Progenitor cell of endocrine pancreas (in vitro differentiated cells): Measurements from ENCODE around the gene ASTL. TPM values are rescaled to one million over a fixed set of nuclear protein-coding genes. Genes with fewer than 3 reads are reported as not detected.
"Not testable (repeated sequence)": the region's sequence is repeated elsewhere in the genome, so short reads cannot be mapped to it uniquely, and the experiment has no call there.

Experiments
- DNase-seq: peaks from one replicate; pipeline ENCODE4 v3.0.0; 2021; ENCODE audit warnings: low spot score; ENCODE audit not compliant: unreplicated experiment
- H3K27ac Mint-ChIP-seq: 2 replicates; pipeline ENCODE4 v1.8.0; 2021; ENCODE audit warnings: mild to moderate bottlenecking, moderate library complexity, mixed read lengths
- H3K27me3 Mint-ChIP-seq: 2 replicates; pipeline ENCODE4 v1.8.0; 2021; ENCODE audit warnings: mixed read lengths
- H3K36me3 Mint-ChIP-seq: 2 replicates; pipeline ENCODE4 v1.8.0; 2022; ENCODE audit warnings: mixed read lengths; ENCODE audit not compliant: insufficient read depth
- H3K4me1 Mint-ChIP-seq: 2 replicates; pipeline ENCODE4 v1.8.0; 2021; ENCODE audit warnings: low read depth, mixed read lengths
- H3K4me3 Mint-ChIP-seq: 2 replicates; pipeline ENCODE4 v1.8.0; 2021; ENCODE audit warnings: low read depth, mild to moderate bottlenecking, moderate library complexity, mixed read lengths
- H3K9me3 Mint-ChIP-seq: 2 replicates; pipeline ENCODE4 v1.8.0; 2021; ENCODE audit warnings: low read depth, mixed read lengths
- total RNA-seq: library from RNA; stranded (reverse); gene quantifications from 2 replicates; pipeline ENCODE4 v1.2.1, GENCODE V29; 2021
- TF ChIP-seq, protein P1 (sequence below): fragments of 200-600 bp; sonication (generic); IDR thresholded peaks from one replicate; pipeline ENCODE4 v1.5.0; 2021; ENCODE audit warnings: antibody characterized with exemption, mild to moderate bottlenecking; ENCODE audit not compliant: unreplicated experiment

ASTL gene
- total RNA-seq, 1 donor from 2014 or later = 0.29 TPM

DNA sequence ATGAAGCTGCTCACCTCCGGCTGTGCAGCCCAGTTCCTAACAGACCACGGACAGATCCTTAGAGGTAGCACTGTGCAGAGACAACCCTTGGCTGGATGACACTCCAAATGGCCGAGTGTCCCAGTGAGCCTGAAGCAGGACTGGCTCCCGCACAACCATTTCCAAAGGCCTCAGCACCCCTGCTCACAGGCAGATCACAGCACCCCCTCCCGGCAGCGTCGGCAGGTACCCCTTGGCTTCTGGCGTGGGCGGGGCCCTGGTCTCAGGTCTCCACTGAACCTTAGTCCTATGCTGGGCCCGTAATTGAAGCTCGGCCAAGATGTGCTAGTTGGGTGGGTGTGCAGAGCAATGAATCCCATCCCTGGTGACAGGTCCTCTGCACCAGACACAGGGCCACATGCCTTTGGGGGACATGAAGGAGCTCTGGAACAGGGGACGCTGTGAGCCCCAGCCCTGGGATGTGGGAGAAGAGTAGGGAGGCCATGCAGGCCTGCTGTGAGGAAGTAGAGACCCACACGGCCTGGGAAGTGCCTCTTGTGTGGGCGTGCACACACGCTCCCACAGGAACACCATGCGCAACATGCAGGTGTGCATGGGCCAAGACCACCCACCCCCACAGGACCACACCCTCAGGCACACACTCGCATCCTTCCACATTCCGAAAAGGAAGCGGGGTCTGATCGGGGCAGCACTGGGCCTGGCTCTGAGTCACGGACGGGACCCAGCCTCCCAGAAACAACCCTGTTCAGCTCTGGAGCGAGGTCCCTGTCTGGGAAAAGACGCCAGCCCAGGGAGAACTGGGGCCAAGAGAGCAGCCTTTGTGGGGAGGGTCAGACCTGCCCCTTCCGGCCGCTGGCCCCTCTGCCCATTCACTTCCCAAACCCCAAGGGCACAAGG lies 4.2 kb upstream of the ASTL start:
- H3K4me1 Mint-ChIP-seq = peaks cover 3% of the 10 kb centered on the region
- H3K4me3 Mint-ChIP-seq = no peak overlapping the region
- H3K27me3 Mint-ChIP-seq = peaks cover 33% of the 10 kb centered on the region
- no peak for DNase-seq
- no peak overlapping the region for H3K27ac Mint-ChIP-seq
- H3K9me3 Mint-ChIP-seq = no peaks in the 10 kb centered on the region
- H3K36me3 Mint-ChIP-seq = no peaks in the 10 kb centered on the region
- TF ChIP-seq, protein P1, sequence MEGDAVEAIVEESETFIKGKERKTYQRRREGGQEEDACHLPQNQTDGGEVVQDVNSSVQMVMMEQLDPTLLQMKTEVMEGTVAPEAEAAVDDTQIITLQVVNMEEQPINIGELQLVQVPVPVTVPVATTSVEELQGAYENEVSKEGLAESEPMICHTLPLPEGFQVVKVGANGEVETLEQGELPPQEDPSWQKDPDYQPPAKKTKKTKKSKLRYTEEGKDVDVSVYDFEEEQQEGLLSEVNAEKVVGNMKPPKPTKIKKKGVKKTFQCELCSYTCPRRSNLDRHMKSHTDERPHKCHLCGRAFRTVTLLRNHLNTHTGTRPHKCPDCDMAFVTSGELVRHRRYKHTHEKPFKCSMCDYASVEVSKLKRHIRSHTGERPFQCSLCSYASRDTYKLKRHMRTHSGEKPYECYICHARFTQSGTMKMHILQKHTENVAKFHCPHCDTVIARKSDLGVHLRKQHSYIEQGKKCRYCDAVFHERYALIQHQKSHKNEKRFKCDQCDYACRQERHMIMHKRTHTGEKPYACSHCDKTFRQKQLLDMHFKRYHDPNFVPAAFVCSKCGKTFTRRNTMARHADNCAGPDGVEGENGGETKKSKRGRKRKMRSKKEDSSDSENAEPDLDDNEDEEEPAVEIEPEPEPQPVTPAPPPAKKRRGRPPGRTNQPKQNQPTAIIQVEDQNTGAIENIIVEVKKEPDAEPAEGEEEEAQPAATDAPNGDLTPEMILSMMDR = no peak

DNA sequence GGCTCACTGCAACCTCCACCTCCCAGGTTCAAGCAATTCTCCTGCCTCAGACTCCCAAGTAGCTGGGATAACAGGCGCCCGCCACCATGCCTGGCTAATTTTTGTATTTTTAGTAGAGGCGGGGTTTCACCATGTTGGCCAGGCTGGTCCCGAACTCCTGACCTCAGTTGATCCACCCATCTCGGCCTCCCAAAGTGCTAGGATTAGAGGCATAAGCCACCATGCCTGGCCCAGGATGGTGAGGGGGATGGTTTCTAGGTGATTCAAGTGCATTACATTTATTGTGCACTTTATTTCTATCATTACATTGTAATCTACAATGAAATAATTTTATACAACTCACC lies 3.3 kb upstream of the ASTL start:
- H3K27ac Mint-ChIP-seq, DNase-seq, H3K36me3 Mint-ChIP-seq, H3K4me1 Mint-ChIP-seq, H3K9me3 Mint-ChIP-seq, H3K4me3 Mint-ChIP-seq: not testable (repeated sequence)
- peaks cover 24% of the 10 kb centered on the region for H3K27me3 Mint-ChIP-seq

DNA sequence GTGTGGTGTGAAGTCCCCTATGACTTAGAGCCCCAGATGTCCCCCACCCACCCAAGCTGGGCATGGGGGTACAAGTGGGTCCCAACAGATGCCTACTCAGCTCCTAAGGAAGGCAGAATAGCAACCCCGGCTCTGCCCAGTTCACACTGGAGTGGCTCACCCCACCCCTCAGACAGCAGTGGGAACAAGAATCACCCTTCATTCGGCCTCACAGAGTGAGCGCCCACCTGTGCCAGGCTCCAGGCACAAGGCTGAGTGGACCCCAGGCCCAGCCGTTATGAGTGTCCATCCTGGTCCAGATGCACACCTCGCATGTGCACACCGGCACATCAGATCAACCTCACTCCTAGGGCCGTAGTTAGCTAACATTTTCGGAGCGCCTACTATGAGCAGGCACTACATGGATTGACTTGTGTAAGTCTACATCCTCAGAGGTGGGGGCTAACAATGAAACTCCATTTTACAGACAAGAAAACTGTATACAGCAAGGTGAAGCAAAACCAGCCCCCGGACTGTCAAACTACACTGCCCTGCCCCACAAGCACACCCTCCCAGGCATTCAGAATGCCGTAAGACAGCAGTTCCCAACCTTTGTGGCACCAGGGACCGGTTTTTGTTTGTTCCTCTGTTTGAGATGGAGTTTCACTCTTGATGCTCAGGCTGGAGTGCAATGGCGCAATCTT lies 2.8 kb upstream of the ASTL start:
- Mint-ChIP-seq H3K27ac (no peak overlapping the region), H3K4me3 (no peak overlapping the region), H3K27me3 (peaks cover 21% of the 10 kb centered on the region), H3K4me1 (peaks cover 3% of the 10 kb centered on the region), H3K9me3 (no peaks in the 10 kb centered on the region), H3K36me3 (no peaks in the 10 kb centered on the region)
- TF ChIP-seq, protein P1 = no peak
- no peak for DNase-seq

DNA sequence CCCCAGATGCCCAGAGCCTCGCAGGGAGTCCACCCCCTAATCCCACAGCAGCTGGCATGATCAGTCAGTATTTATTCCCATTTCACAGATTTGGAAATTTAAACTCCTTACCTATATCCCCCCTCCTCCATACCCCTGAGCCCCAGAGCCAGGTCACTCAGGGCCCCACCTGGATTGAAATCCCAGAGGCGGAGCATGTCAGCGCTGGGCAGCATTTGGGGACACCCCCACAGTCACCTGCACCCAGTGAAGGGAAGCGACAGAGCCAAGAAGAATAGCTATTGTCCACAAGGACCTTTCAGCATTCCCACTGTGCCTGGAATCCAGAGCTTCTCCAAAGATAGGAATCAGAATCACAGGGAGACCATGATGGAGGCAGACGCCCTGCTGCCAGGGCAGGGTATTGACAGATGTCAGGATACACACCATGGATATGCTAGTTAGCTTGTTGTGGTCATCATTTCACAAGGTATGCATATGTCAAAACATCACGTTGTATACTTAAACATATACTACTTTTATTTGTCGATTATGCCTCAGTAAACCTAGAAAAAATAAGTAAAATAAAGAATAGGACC lies 968 bp upstream of the ASTL start:
- no peaks in the 10 kb centered on the region for H3K9me3 Mint-ChIP-seq

DNA sequence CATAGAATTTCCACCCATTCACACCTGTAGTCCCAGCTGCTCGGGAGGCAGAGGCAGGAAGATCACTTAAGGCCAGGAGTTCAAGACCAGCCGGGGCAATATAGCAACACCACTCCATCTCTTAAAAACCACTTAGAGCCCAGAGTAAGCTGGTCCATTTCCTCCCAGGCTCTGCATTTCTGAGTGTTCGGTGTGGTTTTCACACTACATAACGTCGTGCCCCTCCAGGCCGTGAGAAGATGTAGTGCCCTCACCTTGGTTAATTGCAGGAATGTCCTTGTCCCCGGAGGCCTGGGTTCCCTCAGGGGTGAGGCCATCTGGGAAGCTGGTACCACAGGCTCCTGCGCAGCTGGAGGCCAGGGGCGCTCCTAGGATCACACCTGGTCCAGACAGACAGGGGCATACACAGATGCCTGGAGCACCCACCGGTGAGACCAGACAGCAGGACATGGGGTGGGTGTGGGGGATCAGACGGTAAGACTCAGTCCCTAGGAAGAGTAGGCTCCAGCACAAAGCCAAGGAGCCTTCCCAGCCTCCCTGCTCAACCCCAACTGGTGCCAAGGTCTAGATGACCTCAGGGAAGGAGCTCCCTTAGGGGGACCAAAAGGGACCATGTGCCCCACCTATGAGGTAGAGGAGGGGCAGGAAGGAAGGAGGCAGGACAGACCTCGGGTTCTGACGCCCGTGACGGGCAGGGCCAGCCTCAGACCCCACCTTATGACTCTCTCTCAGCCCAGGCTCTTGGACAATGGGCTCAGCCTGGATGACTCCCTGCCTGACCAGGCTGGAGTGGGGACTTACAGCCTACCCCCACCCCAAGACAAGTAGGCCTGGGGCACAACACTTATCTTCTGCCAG lies 752 bp downstream of the ASTL start:
- Mint-ChIP-seq H3K4me1 (peaks cover 3% of the 10 kb centered on the region), H3K36me3 (no peaks in the 10 kb centered on the region), H3K27me3 (peaks cover 26% of the 10 kb centered on the region), H3K9me3 (no peaks in the 10 kb centered on the region), H3K27ac (peak overlapping the region; percentile 27), H3K4me3 (no peak overlapping the region)
- TF ChIP-seq, protein P1 = no peak
- DNase-seq = no peak

More for the DNA sequence above, 968 bp upstream of the ASTL start:
- no peak for DNase-seq
- no peak overlapping the region for H3K4me3 Mint-ChIP-seq
- TF ChIP-seq, protein P1 = no peak
- H3K4me1 Mint-ChIP-seq = peaks cover 4% of the 10 kb centered on the region
- H3K27me3 Mint-ChIP-seq = peaks cover 26% of the 10 kb centered on the region
- no peak overlapping the region for H3K27ac Mint-ChIP-seq
- H3K36me3 Mint-ChIP-seq = no peaks in the 10 kb centered on the region
